NCI-H510A treated with DMSO at 0.1 percent for 48 hours (cell line): Measurements from ENCODE around the gene ZDHHC15.
"Not testable (repeated sequence)": the region's sequence is repeated elsewhere in the genome, so short reads cannot be mapped to it uniquely, and the experiment has no call there.

ENCODE experiments used
- DNase-seq: peaks from one replicate; lab custom pipeline; 2025; lab: John Stamatoyannopoulos, UW

Gene ZDHHC15

GRCh38 chrX:75522565-75523431, at the start of gene ZDHHC15:
Gene ZDHHC15 (minus strand): TSS chrX:75523037. CDS start chrX:75523024, 13 bp downstream.
- peak; percentile 53 for DNase-seq

- DNase-seq = not testable (repeated sequence)
Measured at GRCh38 chrX:75560544-75560943, 37.7 kb upstream of the ZDHHC15 start.

GRCh38 chrX:75547783-75548182, 24.9 kb upstream of the ZDHHC15 start:
- DNase-seq = no peak

GRCh38 chrX:75546724-75547511, 24.1 kb upstream of the ZDHHC15 start:
- no peak for DNase-seq

GRCh38 chrX:75544786-75545185, 21.9 kb upstream of the ZDHHC15 start:
- no peak for DNase-seq

- no peak for DNase-seq
Measured at GRCh38 chrX:75483933-75484332, 38.9 kb downstream of the ZDHHC15 start.

- not testable (repeated sequence) for DNase-seq
Measured at GRCh38 chrX:75461780-75462179, 61.1 kb downstream of the ZDHHC15 start.

GRCh38 chrX:75421688-75422230, 101.1 kb downstream of the ZDHHC15 start:
- DNase-seq = no peak

- not testable (repeated sequence) for DNase-seq
Measured at GRCh38 chrX:75407153-75407552, 115.7 kb downstream of the ZDHHC15 start.

- DNase-seq = no peak
Measured at GRCh38 chrX:75390470-75390869, 132.4 kb downstream of the ZDHHC15 start.

GRCh38 chrX:75369721-75370120, 153.1 kb downstream of the ZDHHC15 start:
- no peak for DNase-seq

GRCh38 chrX:75366861-75367260, 156.0 kb downstream of the ZDHHC15 start:
- DNase-seq = no peak

- no peak for DNase-seq
Measured at GRCh38 chrX:75365243-75365975, 157.4 kb downstream of the ZDHHC15 start.

GRCh38 chrX:75361788-75362187, 161.0 kb downstream of the ZDHHC15 start:
- no peak for DNase-seq

- not testable (repeated sequence) for DNase-seq
Measured at GRCh38 chrX:75348601-75349000, 174.2 kb downstream of the ZDHHC15 start.

- no peak for DNase-seq
Measured at GRCh38 chrX:75337525-75337924, 185.3 kb downstream of the ZDHHC15 start.

GRCh38 chrX:75335127-75335458, 187.7 kb downstream of the ZDHHC15 start:
- DNase-seq = no peak

- DNase-seq = not testable (repeated sequence)
Measured at GRCh38 chrX:75334407-75335126, 188.3 kb downstream of the ZDHHC15 start.

- DNase-seq = no peak
Measured at GRCh38 chrX:75327607-75328006, 195.2 kb downstream of the ZDHHC15 start.
